ENCODE measurements around the gene NXPH3.

- TF ChIP-seq CTCF (IDR thresholded peaks at IDR 0.05; ENCODE audit: low read length) (no peak), EZH2 (IDR thresholded peaks at IDR 0.05; ENCODE audit: borderline replicate concordance, low read length) (no peak)
Measured at GRCh38 chr17:49572806-49573420, 2.8 kb upstream of the NXPH3 start.

Data from OCI-LY1 (cell line).